OCI-LY1 (cell line): ENCODE measurements around the gene REG3A.

Source experiments
- EZH2 ChIP-seq: fragments of 200-600 bp; sonication (generic), shearing (Covaris generic); IDR thresholded peaks from 2 replicates; pipeline ENCODE4 v1.8.0; 2017; ENCODE audit warnings: borderline replicate concordance, mixed run types, mild to moderate bottlenecking, antibody characterized with exemption, low read length, moderate library complexity, mixed read lengths
- TF ChIP-seq, protein P1 (sequence below): fragments of 200-600 bp; sonication (generic), shearing (Covaris generic); IDR thresholded peaks from 2 replicates; pipeline ENCODE4 v1.5.1; 2017; ENCODE audit warnings: mild to moderate bottlenecking, antibody characterized with exemption, low read length, moderate library complexity, mixed read lengths

DNA sequence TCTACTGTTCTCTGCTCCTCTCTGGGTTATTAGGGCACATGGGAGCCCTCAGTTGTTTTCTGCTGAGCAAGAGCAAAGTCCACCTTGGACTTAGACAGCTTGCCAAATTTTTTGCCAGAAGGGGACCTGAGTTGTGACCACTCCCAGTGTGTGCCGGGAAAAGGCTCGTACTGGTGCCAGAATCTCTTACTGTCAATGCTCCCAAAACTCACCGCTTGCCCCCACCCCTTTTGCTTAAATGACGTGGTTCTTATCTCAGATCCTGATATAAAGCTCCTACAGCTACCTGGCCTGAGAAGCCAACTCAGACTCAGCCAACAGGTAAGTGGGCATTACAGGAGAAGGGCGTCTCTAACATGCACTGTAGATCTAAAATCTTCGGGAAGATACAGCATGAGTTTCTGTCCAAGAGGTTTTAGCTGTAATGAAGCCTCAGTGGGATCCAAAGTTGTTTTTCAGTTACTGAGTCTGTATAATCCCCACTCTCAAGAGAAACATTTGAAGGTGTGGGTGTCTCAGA lies 39.3 kb downstream of the REG3A start, which contains the start of gene REG1A:
- TF ChIP-seq, protein P1, sequence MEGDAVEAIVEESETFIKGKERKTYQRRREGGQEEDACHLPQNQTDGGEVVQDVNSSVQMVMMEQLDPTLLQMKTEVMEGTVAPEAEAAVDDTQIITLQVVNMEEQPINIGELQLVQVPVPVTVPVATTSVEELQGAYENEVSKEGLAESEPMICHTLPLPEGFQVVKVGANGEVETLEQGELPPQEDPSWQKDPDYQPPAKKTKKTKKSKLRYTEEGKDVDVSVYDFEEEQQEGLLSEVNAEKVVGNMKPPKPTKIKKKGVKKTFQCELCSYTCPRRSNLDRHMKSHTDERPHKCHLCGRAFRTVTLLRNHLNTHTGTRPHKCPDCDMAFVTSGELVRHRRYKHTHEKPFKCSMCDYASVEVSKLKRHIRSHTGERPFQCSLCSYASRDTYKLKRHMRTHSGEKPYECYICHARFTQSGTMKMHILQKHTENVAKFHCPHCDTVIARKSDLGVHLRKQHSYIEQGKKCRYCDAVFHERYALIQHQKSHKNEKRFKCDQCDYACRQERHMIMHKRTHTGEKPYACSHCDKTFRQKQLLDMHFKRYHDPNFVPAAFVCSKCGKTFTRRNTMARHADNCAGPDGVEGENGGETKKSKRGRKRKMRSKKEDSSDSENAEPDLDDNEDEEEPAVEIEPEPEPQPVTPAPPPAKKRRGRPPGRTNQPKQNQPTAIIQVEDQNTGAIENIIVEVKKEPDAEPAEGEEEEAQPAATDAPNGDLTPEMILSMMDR, result no peak
- TF ChIP-seq EZH2, result no peak
